ENCODE measurements around the gene SPTBN4.

DNA sequence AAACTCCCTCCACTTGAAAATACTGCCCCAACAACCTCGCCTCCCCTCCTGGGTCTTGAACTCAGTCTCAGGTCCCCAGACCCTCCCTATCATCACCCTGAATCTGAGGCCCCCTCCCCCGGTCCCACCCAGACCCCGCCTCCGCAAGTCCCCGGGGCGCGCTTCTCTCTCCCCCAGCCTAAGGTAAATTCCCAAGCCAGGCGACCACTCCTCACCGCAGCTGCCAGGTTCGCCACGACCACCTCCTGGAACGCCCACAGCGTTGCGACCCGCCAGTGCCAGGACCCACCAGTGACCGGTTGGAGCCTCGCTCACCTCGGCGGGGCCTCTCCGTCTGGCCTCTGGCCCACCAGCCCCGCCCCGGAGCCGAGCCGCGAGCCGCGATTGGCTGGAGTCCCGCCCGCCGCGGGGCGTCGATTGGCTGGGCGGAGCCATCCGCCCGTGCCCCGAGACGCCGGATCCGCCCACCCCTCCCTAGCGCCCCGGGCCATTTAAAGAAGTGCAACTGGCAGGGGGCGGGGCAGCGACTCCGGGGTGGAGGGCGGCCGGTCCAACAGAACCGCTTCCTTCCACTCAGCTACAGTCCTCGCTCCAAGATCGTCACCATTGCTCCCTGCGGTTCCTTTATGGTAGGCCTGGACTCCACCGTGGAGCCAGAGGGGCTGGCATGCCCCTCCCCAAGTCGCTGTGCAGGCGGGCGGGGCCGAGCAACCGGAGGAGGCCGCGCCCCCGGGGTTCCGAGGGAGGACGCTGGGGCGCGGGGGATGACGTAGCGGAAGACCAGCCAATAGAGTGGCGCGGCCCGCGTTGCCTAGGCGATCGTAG, 22.6 kb upstream of the SPTBN4 start, which contains the start of gene SERTAD3:
- TF ChIP-seq CTCF (IDR thresholded peaks at IDR 0.05 in 8 of 11, conservative IDR thresholded peaks at IDR 0.05 in 3 of 11) (peak in 6 of 11 experiments; percentile 5 to 69 (median 49)), POLR2A (IDR thresholded peaks at IDR 0.05) (peak in 2 of 3 donors; percentile 82), POLR2AphosphoS5 (IDR thresholded peaks at IDR 0.05) (peak; percentile 96 to 98 (median 97))
